GM18498 (cell line): Measurements from ENCODE around the gene CHL1.

Experiments used
- ATAC-seq: cut with Tn5 transposase; IDR thresholded peaks from one replicate; pipeline ENCODE4 v1.9.1; 2021; ENCODE audit warnings: mild to moderate bottlenecking, moderate library complexity; ENCODE audit not compliant: unreplicated experiment

Gene CHL1

GRCh38 chr3:380801-381200 is 184.2 kb downstream of the CHL1 start:
- no peak for ATAC-seq

- no peak for ATAC-seq
These were observed 188.6 kb downstream of the CHL1 start for GRCh38 chr3:385151-385550.

- ATAC-seq: no peak
These were observed 198.2 kb downstream of the CHL1 start for GRCh38 chr3:394775-395174.

- no peak for ATAC-seq
These were observed 199.7 kb downstream of the CHL1 start for GRCh38 chr3:396293-396692.

GRCh38 chr3:399647-400046 is 203.1 kb downstream of the CHL1 start:
- ATAC-seq: no peak

- no peak for ATAC-seq
These were observed 207.3 kb downstream of the CHL1 start for GRCh38 chr3:403826-404225.

GRCh38 chr3:409011-409410 is 212.4 kb downstream of the CHL1 start:
- no peak for ATAC-seq

GRCh38 chr3:411226-411625 is 214.7 kb downstream of the CHL1 start:
- no peak for ATAC-seq

- ATAC-seq: no peak
These were observed 217.5 kb downstream of the CHL1 start for GRCh38 chr3:414063-414462.

- no peak for ATAC-seq
These were observed 221.8 kb downstream of the CHL1 start for GRCh38 chr3:418239-418929.

- ATAC-seq: peak; percentile 83
These were observed 224.0 kb downstream of the CHL1 start for GRCh38 chr3:420584-420983.

- no peak for ATAC-seq
These were observed 228.5 kb downstream of the CHL1 start for GRCh38 chr3:425079-425478.

GRCh38 chr3:426072-426471 is 229.5 kb downstream of the CHL1 start:
- no peak for ATAC-seq

GRCh38 chr3:427128-427527 is 230.6 kb downstream of the CHL1 start:
- no peak for ATAC-seq

- no peak for ATAC-seq
These were observed 233.6 kb downstream of the CHL1 start for GRCh38 chr3:430186-430585.

GRCh38 chr3:435161-435560 is 238.6 kb downstream of the CHL1 start:
- no peak for ATAC-seq

GRCh38 chr3:436053-436452 is 239.5 kb downstream of the CHL1 start:
- no peak for ATAC-seq

GRCh38 chr3:440826-441225 is 244.3 kb downstream of the CHL1 start:
- ATAC-seq: no peak

GRCh38 chr3:445960-446359 is 249.4 kb downstream of the CHL1 start:
- ATAC-seq: no peak

GRCh38 chr3:447671-448070 is 251.1 kb downstream of the CHL1 start:
- no peak for ATAC-seq

- ATAC-seq: no peak
These were observed 253.1 kb downstream of the CHL1 start for GRCh38 chr3:449711-450110.

GRCh38 chr3:452221-452620 is 255.7 kb downstream of the CHL1 start:
- ATAC-seq: no peak

GRCh38 chr3:453106-453505 is 256.5 kb downstream of the CHL1 start:
- ATAC-seq: no peak
